Activated naive CD4-positive, alpha-beta T cell treated with anti-CD3 and anti-CD28 coated beads, Interleukin-2, amount 50 U/mL, for 16 hours (primary cell): Measurements from ENCODE around the gene DCC.

Experiments used
- DNase-seq: peaks from one replicate; pipeline ENCODE4 v3.0.0-alpha.2; 2020

DCC gene

DNA sequence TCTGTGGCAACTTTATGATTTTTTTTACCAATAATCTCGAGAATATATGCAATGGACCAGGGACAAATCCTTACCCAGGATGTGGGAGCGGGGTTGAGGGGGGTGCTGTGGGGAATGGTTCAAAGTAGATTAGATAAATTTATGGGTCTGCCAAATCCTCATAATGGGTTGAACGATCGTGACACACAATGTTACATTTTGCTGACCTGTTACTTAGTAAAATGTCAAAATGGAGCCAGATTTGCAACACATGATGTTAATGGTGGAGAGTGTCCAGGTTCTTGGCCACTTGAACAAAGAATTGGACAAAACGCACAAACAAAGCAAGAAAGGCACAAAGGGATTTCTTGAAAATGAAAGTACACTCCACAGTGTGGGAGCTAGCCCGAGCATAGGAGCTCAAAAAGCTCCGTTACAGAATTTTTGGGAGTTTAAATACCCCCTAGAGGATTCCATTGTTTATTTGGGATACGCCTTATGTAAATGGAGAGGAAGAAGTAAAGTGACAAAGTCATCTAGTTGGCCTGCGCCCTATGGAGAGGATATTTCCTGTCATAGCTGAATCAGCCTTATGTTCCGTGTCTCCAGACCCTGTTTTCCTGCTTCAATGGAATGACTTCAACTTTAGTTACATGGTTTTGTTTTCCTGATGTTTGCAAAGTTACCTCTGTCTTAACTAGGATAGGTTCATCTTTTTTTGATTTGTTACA is 776.0 kb downstream of the DCC start:
- DNase-seq, result no peak

DNA sequence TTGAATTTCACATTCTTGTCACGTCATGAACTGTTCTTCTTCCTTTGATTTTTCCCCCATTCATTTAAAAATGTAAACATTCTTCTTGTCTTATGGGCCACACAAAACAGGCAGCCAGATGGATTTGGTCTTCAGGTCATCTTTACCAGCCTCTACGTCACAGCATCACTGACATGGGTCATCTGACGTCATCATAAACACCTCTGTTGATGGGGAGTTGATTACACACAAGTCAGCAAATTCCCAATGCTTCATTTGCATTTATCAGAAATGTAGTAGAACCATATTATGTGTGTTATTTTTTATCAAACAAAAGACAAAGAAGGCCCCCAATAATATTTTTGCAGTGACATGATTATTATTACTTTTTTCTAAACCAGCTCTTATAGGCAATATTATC is 777.9 kb downstream of the DCC start:
- DNase-seq, result no peak

DNA sequence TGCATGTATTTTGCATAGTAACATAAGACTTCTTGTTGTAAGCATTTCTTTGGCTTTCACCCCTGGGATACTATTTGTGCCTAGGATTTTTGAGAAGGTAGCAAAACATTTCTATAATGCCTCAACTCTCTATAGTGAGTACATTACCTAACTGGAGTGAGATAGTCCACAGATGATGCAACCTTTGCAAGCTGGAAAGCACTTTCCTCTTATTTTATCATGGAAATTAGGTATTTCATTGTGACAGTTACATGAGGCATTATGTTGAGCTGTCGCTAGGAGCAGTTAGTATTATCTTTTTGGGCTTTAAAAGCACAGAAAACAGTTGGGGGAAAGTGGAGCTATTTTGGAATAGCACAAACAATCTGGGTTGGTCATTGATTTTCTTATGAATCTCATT is 786.2 kb downstream of the DCC start:
- DNase-seq, result no peak

DNA sequence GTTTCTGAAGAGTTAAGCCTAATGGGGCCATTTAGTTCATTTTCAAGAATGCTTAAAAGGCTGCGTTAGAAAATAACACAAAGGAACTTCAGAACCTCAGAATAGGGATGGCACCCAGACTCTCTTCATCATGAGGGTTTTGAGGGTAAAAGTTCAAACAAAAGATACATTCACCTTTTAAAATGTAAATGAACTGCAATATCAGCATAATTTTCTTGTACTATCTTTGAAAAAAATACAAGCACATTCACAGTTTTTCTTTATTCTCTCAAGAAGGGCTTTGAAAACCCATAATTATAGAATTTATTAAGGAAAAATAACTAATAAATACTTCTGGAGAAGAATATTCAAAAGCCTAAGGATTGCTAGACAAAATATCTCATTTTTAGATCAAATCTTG is 791.0 kb downstream of the DCC start:
- DNase-seq, result no peak

DNA sequence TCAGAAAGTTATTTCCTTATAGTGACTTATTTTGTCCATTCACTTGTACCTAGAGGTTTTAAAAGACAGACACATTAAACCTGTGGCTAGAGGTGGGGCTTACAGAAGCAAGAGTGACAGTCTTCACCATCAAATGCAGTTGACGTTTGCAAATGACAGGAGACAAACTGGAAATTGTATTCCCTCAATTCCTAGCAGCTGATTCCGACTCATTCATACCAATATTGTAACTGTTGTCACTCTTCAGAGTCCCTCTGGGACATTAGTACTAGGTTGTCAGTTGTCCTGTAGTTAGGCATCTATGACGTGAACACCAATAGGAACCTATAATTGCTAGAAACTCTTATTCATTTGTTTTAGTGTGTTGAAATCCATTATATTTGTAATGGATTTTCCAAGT is 794.7 kb downstream of the DCC start:
- DNase-seq, result no peak

DNA sequence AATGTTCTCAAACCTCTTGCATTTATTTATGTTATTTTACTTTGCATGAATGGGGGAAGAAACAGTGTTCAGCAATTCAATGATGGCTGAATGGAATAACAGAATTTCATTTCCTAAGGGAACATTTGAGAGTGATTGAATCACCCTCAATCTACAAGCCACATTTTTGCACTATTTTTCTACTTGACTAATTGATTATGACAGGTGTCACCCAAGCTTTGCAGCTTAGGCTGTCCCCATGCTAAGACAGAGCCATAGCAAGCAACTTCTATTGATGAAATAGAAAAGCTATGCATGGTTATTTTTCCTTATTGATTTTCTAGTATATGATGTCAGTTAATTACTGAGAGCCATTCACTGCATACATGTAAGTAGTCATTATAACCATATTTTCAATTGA is 795.7 kb downstream of the DCC start:
- DNase-seq, result no peak

DNA sequence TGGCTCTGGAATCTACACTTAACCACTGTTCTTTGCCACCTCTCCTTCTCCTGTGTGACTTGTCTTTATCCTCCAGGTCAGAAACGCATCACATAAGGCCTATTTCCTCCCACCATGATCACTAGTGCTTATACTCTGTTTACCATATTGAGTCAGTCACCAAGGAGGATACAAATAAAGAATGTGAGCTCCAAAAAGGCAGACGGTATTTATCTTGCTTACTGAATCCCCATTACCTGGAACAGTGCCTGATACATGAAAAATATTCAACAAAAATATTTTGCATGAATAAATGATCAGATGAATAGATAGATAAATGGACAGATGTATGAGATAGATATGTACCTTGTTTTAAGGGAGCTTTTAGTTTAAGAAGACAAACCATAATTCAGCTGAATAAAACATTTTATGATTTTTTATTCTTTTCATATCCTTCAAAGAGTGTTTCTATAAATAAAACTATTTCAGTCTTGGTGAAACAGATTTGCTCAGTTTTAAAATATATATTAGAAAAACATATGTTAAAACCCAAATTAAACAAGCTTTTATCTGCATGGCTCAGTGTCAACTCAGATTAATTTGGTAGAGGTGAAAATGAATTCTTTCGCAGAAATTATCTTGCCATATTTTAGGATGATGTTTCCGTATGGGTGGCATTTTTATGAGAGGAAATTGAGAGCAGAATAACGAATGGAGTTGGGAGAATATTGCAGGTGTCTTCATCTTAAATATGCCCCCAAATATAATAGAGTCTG is 799.9 kb downstream of the DCC start:
- DNase-seq, result no peak

DNA sequence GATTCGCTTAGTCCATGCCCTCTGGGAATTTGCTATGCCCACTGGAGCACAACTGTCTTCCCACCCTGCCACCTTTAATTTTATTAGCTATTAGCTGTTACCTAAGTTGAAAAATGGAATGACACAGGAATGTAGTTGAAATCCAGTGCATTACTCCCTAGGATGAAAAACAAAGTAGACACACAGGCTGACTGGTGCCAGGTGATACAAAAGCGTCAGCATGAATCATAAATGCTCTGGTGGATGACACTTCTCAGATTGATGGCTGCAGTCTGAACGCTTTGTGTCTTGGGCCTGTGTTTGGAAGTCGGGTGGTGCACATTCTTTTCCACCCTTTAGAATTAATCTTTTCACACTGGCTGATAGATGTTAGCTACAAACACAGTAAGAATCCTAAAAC is 802.0 kb downstream of the DCC start:
- no peak for DNase-seq

DNA sequence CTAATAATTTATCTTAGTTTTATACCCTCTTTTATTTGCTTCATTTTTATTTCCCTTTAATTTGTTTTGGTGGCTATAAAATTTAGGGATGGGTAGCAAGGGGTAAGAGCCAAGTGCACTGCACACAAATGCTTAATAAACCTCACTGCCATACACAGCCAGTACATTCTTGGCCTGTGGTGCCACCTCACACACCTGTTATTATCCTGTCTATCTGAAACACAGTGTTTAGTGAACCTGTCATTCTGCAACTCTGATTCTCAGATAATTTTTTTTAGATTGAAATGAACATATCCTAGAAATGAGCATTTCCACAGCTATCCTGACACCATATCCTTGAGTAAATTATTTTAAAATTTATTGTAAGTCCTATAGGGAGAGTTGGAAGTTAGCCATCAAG is 807.5 kb downstream of the DCC start:
- DNase-seq, result no peak

DNA sequence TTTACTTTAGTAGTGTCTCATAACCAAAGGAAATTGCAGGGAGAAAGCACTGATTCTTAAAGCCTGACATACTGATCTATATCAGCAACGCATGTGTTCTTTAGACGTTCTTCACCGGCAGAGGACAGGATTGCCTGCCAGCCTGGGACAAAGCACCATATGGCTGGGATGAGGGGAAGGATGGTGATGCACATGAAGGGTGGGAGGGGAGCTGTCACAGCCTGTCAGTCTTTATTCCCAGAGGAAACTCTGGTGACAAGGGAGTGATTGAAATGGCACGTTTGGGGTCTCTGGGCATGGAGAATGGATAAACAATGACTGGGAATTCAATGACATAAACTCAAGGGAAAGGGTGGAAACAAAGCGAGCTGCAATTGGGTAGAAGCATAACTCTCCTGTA is 808.1 kb downstream of the DCC start:
- DNase-seq, result no peak

DNA sequence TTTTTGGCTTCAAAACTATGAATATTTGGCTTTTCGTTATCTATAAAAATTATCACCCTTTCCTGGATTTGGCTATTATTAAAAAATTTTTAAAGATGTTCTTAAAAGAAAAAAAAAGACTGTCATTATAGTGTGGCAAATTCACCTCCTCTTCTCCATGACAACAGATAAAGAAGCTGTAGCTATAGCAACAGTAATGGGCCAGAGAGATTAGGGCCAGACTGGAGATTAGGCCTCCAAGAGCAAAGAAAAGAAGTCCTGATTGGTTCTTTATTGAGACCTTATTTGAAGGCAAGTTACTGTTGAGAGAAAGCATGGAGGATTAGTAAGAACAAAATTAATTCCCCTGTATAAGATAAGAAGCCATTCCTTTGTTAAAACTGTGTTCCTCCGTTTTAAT is 812.5 kb downstream of the DCC start:
- DNase-seq, result no peak

DNA sequence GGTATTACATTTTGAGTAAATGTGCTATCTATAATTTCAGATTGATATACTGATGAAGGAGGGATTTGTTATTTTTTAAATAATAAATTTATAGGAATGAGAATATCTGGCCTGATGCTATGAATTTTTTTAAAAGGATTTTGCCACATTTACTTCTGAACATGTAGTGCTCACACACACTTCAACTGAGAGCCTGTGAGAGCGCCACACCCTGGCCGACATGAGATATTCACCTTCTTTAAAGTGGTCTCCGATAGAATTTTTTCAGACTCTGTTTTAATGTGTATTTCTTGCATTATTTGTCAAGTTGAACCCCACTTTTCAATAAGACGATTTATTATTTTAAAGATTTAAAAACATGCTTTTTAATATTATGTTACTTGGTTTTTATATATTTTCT is 813.3 kb downstream of the DCC start:
- no peak for DNase-seq

DNA sequence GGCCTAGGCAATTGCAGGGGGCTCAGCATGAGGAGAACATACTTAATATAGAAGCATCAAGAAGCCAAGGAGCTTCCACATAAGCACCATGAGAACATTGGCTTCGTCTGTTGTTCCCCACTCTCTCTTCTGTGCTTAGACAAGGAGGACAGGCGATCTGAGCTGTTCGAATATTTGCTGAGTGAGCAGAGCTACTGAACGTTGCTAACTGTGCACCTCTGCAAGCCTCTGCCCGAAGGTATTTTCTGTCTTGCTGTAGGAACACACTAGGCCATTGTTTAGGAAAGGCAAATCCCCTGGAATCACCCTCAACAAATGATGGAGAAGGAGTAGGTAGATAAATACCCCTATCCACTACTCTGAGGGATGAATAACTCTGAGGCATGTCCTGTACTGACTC is 813.8 kb downstream of the DCC start:
- no peak for DNase-seq

DNA sequence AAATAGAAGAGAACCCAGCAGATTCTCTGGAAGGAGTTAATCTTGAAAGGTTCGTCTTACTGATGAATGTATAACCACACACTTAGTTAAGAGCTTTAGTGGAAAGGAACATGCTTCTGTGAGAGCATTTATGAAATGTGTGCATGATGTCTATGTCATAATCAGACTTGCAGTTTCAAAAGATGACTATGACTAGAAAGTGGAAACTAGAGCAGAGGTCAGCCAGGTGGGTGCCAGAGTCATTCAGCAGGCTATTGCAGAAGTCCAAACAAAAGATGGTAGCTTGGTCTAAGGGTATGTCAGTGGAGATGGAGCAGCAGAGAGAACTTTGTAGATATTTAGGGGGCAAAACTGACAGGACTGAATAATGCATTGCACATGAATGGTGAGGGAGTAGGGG is 825.8 kb downstream of the DCC start:
- no peak for DNase-seq

DNA sequence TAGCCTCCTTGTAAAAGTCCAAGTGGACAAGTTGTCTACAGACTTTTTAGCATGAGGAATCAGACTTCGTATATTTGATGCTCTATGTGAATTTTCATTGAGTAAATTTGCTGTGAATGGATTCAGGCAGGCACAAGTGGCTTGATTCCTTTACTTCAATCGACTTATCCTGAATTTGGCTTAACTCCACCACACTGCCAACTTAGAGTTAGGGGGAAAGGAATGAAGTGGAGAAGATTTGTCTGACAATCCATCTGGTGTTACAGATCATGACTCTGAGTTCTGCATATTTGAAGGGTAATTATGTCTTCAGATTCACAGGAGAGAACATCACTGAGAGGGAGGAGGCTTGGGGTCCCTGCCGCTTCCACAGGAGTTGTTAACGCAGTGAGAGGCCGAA is 829.3 kb downstream of the DCC start:
- DNase-seq, result no peak

DNA sequence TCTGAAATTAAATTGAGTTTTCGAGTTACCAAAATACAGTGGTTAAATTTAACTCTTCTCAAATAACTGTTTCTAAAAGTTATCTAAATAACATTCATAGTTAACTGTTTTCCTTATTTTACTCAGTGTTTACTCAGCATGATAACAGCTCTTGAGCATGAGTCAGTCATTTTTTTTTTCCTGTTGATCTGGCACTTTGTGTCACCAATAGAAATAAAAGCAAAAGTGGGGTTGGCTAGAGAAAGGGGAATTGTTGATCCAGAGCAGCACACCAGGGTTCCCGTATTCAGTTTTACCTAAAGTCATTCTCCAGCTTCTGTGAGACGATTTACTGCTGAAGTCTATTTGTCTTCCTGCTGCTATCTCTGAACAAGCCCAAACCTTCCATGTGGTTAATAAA is 851.6 kb downstream of the DCC start:
- no peak for DNase-seq

DNA sequence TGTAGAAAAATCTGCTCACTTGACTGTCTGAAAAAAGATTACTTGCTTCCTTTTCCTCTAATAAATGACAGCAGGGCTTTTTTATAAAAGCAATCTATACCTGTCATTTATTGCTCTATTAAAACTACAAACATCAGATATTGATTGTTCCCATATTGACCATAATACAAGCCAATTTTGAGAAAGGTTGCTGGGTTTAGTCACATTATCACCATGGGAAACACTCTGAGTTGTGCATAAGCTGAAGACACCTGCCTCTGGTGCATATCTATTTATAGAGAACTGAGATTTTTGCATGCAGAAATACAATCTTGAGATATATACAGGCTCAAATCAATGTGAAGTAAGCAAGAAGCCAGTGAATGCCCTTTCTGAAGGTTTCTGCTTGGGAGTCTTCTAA is 853.9 kb downstream of the DCC start:
- no peak for DNase-seq

DNA sequence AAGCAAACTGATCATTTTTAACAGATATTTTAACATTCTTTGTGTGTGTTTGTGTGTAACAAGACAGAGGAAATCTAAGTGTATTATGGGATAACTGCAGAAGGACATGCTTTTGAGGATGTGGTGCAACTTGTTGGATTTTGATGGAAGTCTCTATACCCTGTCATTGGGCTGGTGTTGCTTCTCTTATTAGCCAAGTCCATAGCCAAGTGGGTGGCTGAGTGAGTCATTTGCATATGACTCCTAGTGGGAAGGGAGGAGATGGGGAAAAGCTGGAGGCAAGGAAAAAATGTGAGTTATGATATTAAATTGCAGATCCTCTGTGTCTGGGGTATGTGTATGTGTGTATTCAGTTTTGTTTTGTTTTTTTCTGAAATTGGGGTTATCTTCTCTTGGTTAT is 879.9 kb downstream of the DCC start:
- DNase-seq, result no peak

DNA sequence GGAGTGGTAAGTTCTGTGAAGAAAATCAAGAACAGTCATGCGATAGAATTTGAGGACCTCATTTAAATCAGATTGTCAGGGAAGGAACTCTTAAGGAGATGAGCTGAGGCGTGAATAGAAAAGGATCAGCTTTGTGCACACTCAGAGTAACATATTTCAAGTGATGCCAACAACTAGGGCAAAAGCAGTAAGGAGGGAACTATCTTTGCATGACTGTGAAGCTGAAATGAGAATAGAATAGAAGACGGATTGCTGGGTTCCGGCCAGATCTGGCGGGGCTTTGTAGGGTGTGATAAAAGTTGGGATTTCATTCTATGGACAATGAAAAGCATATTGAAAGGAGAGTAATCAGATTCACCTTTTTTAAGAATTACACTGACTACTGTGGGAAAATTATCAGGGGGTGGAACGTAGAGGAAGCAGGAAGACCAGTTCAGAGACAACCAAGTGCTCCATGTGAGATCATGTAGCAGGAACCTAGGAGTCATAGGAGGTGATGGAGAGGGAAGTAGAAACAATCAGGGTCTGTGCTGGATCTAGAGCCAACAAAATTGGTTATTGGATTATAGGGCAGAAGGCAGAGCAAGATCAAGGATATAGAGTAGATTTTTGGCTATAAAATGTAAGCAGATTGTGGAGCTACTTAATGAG is 884.3 kb downstream of the DCC start:
- no peak for DNase-seq

DNA sequence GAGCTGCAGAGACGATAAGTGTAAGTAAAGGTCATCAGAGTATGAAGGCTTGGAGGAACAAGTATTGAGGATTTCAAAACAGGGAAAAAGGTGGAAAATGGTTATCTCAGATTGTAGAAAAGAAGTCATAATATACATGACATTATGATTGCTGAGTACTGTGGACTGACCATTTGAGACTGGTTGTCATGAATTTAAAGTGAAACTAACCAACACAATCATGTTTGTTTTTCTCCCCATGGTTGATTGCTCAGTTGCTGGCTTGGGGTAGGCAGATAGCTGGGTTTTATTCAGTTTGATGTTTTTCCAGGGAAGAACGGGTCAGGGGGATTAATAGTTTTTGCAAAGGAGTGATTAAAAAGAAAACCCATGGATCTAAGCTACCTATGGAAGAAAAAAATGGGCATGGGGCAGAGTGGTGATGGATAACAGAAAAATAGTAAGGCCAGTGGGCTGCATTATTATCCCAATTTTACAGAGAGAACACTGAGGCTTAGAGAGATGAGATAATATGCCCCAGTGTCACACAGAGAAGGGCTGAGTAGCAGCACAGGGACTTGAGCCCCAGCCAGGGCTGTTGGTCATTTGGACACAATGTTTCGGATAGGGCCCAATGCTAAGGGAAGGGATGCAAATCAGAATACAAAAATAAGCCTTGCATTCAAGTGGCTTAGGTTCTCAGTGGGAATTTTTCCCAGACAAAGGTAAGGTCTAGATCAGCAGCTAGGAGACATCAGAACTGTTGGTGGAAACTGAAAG is 885.7 kb downstream of the DCC start:
- DNase-seq, result no peak

DNA sequence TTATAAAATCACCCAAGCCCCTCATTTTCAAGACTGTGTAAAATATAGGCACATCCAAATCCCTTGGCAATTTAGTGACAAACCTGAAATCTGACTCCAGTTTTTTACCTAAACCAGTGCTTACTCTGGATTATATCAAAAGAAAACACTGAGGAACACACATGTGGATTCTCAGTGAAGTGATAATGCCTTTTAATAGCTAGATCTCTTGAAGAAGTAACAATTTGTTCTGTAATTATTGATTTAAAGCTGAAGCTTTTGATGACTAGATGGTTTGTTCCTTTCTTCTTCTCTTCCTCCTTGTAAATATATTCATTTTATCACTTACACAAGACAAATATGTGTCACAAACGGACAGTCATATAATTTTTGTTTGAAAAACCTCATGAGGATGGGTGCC is 894.6 kb downstream of the DCC start:
- DNase-seq, result no peak

DNA sequence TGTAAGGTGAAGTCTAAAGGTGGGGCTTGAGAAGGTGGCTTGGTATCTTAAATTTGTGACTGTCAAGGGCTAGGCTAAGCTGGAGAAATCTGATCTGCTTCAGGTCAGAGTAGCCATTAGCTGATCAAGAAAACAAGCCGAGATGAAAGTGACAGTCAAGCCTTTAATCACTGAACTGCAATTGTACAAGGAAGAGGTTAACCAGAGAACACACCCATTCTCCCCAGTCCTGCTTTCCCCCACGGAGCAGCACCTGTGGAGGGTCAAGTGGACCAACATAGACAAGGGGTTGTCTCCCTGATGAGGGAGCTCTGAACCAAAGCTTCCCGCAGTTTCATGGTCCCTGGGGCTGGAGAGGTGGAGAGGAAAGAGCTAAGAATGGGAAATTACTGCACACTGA is 901.2 kb downstream of the DCC start:
- DNase-seq, result no peak

DNA sequence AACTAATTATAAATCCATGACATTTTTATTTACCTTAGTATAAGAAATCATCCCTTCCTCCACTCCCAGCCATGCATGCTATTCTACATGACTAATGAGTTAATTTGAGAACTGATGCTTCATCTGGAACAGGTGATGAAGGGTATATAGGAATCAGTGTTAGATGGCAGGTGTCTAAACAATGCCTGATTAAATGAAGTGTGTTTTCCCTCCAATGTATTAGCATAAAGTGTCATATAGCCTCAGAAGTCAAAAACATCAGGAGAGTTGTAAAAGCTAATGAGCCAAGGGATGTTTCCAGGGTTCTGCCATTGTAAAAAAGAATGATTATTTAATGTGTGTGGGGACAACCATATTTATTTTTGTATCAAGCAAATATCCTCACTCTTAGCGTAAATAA is 913.8 kb downstream of the DCC start:
- no peak for DNase-seq

DNA sequence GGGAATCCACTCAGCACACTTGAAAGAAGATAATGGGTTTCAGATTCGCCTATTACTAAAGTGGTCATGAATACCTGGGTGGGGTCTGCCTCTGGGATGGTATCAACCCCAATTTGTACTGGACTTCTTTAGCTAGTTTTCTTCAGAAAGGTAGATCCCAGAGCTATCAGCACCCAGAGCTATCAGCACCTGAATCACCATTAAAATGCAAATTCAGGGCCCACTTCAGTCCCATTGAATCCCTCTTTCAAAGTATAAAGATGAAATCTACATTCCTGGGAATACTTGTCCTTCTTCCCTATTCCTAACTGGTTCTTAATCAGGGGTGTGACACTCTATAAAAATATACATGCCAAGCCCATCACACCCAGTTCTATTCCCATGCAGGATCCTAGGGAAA is 914.3 kb downstream of the DCC start:
- no peak for DNase-seq
